Fibroblast of lung (primary cell): ENCODE data around the gene PKD1.

Source experiments
- CTCF ChIP-seq, 2 donors: IDR thresholded peaks in 1 of 2; conservative IDR thresholded peaks in 1 of 2; 1 replicate in 1 of 2; 2 replicates in 1 of 2; pipeline ENCODE4 v1.5.1; 2011 to 2012; ENCODE audit warnings: low read length in 2 of 2, control low read depth in 1 of 2, inconsistent platforms in 1 of 2, low read depth in 1 of 2, mild to moderate bottlenecking in 1 of 2
- EZH2 ChIP-seq: IDR thresholded peaks from 2 replicates; pipeline ENCODE4 v1.5.1; 2012; ENCODE audit warnings: low read length, control low read depth, mild to moderate bottlenecking; ENCODE audit errors: missing control alignments

DNA sequence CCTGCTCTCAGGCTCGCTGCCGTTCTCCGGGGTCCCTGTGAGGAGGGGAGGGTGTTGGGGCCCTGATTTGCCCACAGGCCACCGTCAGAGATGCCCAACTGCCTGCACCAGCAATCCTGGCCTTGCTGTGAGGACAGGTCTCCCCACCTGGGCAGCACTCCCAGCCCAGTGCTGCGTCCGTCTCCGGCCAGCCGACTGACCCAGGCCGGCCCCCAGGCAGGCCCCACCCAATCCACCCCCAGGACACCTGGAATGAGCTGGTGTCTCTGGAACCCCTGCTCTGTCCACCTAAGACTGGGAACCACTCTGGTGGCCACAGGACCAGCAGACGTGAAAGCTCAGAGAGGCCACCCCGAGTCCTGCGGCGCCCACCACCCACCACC lies 20.1 kb downstream of the PKD1 start:
- no peak for TF ChIP-seq CTCF (conservative IDR thresholded peaks at IDR 0.05 in 1 of 2, IDR thresholded peaks at IDR 0.05 in 1 of 2; ENCODE audit: low read depth in 1 of 2, low read length in 2 of 2)
- TF ChIP-seq EZH2, result no peak
